Measurements from ENCODE around the gene CRTC3.

The CRTC3 gene

GRCh38 chr15:90591524-90591923 is 61.8 kb downstream of the CRTC3 start:
- no peak for DNase-seq (ENCODE audit: low read depth in 4 of 4, low spot score in 1 of 4)

GRCh38 chr15:90592131-90592881 is 62.6 kb downstream of the CRTC3 start:
- DNase-seq (ENCODE audit: low read depth in 4 of 4, low spot score in 1 of 4), result no peak

- no peak for DNase-seq (ENCODE audit: low read depth in 4 of 4, low spot score in 1 of 4)
Observed at GRCh38 chr15:90593499-90594158, 63.9 kb downstream of the CRTC3 start.

- peak; percentile 49 to 80 (median 58) for DNase-seq (ENCODE audit: low read depth in 4 of 4, low spot score in 1 of 4)
Observed at GRCh38 chr15:90594301-90594738, 64.6 kb downstream of the CRTC3 start.

- no peak for DNase-seq (ENCODE audit: low read depth in 4 of 4, low spot score in 1 of 4)
Observed at GRCh38 chr15:90595763-90596155, 66.0 kb downstream of the CRTC3 start.

- DNase-seq (ENCODE audit: low read depth in 4 of 4, low spot score in 1 of 4), result no peak
Observed at GRCh38 chr15:90596943-90597342, 67.2 kb downstream of the CRTC3 start.

GRCh38 chr15:90597577-90597976 is 67.9 kb downstream of the CRTC3 start:
- DNase-seq (ENCODE audit: low read depth in 4 of 4, low spot score in 1 of 4), result no peak

- no peak for DNase-seq (ENCODE audit: low read depth in 4 of 4, low spot score in 1 of 4)
Observed at GRCh38 chr15:90598031-90598577, 68.4 kb downstream of the CRTC3 start.

GRCh38 chr15:90598679-90599078 is 69.0 kb downstream of the CRTC3 start:
- no peak for DNase-seq (ENCODE audit: low read depth in 4 of 4, low spot score in 1 of 4)

- DNase-seq (ENCODE audit: low read depth in 4 of 4, low spot score in 1 of 4), result no peak
Observed at GRCh38 chr15:90599116-90599515, 69.4 kb downstream of the CRTC3 start.

GRCh38 chr15:90599644-90600043 is 69.9 kb downstream of the CRTC3 start:
- no peak for DNase-seq (ENCODE audit: low read depth in 4 of 4, low spot score in 1 of 4)

GRCh38 chr15:90600954-90601353 is 71.2 kb downstream of the CRTC3 start:
- no peak for DNase-seq (ENCODE audit: low read depth in 4 of 4, low spot score in 1 of 4)

GRCh38 chr15:90603893-90604292 is 74.2 kb downstream of the CRTC3 start:
- peak in 1 of 4 experiments; percentile 21 for DNase-seq (ENCODE audit: low read depth in 4 of 4, low spot score in 1 of 4)

GRCh38 chr15:90606641-90607040 is 76.9 kb downstream of the CRTC3 start:
- DNase-seq (ENCODE audit: low read depth in 4 of 4, low spot score in 1 of 4), result no peak

GRCh38 chr15:90607361-90607760 is 77.6 kb downstream of the CRTC3 start:
- no peak for DNase-seq (ENCODE audit: low read depth in 4 of 4, low spot score in 1 of 4)

- DNase-seq (ENCODE audit: low read depth in 4 of 4, low spot score in 1 of 4), result no peak
Observed at GRCh38 chr15:90609242-90610180, 79.8 kb downstream of the CRTC3 start.

GRCh38 chr15:90610190-90610589 is 80.5 kb downstream of the CRTC3 start:
- no peak for DNase-seq (ENCODE audit: low read depth in 4 of 4, low spot score in 1 of 4)

- no peak for DNase-seq (ENCODE audit: low read depth in 4 of 4, low spot score in 1 of 4)
Observed at GRCh38 chr15:90611157-90611556, 81.4 kb downstream of the CRTC3 start.

- no peak for DNase-seq (ENCODE audit: low read depth in 4 of 4, low spot score in 1 of 4)
Observed at GRCh38 chr15:90617171-90617570, 87.4 kb downstream of the CRTC3 start.

GRCh38 chr15:90617668-90618097 is 88.0 kb downstream of the CRTC3 start:
- DNase-seq (ENCODE audit: low read depth in 4 of 4, low spot score in 1 of 4), result no peak
